Islet of Langerhans (tissue), 1 donor: ENCODE results near the gene FCHO1.

Experiments used
- FAIRE-seq: peaks from one replicate; lab custom pipeline; 2011; peaks lifted over from hg19 to GRCh38; lab: Jason Lieb, UNC

The FCHO1 gene

DNA sequence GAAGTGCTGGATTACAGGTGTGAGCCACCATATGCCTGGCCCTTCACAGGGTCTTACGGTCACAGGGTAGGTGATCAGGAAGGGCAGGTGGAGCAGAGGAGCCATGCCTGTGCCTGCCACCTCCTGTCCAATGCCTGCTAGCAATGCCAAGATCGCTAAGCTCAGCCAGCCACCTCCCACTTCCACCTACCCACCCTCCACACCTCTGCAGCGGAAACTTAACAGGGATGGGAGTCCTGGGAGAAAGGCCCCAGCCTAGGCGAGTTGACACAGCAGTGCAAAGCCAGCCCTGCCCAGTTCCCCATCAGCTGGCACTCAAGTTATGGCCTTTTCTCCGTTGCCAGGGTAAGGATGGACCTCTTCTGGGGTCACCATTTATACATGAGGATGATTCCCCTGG, 15.9 kb upstream of the FCHO1 start:
- FAIRE-seq, result no peak

DNA sequence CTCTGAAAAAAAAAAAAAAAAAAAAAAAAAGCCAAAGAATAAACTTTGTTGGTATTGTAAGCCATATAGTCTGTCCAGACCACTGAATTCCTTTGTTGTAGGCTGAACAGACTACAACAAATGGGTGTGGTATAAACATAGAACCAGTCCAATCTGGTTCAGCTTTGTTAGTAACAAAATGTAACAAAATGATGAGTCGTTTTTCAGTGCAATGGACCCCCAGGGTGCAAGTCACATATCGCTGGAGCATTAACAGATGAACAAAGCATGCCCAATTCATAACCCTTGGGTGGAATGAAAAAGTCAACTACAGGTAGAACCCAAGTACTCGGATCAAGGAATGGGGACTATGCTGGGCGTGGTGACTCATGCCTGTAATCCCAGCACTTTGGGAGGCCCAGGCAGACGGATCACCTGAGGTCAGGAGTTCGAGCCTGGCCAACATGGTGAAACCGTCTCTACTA, 13.6 kb upstream of the FCHO1 start:
- no peak for FAIRE-seq

DNA sequence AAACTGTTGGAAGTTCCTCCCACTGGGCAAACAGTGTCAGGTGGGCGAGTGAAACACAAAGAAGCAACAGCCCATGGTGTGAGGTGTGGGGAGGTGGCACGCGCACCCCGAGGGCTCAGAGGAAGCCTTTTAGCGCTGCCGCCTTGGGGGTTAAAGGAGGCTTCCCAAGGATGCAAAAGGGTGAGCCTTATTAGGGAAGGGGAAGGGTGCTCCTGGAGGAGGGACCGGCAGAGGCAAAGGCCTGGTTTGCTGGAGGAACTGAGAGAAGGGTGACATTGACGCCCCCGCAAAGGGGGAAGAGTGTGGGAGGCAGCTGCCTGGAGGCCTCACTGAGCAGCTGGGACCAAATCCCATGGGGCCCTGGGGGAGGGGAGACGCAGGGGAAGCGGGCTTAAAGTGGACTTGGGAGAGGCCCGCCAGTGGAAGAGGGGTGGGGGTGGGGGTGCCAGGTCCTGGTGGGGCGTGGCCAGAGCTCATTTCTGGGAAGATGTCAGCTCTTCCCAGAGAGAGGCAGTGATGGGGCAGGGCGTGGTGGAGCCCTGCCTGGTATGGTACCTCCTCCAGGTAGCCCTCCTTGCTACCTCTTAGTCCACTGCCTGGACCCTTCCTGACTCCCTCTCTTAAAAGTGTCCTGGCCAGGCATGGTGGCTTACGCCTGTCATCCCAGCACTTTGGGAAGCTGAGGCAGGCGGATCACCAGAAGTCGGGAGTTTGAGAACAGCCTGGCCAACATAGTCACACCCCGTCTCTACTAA, 12.0 kb upstream of the FCHO1 start:
- no peak for FAIRE-seq

DNA sequence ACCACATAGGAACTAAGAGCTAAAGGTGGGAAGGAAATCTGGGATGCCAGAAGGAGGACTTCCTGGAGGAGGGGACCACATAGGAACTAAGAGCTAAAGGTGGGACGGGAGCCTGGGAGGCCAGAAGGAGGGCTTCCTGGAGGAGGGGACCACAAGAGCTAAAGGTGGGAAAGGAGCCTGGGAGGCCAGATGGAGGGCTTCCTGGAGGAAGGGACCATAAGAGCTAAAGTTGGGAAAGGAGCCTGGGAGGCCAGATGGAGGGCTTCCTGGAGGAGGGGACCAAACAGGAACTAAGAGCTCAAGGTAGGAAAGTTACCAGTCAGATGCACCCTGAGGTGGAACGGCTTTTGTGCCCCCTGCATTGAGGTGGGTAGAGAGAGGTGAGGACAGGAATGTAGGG, 9.8 kb upstream of the FCHO1 start:
- FAIRE-seq, result no peak

DNA sequence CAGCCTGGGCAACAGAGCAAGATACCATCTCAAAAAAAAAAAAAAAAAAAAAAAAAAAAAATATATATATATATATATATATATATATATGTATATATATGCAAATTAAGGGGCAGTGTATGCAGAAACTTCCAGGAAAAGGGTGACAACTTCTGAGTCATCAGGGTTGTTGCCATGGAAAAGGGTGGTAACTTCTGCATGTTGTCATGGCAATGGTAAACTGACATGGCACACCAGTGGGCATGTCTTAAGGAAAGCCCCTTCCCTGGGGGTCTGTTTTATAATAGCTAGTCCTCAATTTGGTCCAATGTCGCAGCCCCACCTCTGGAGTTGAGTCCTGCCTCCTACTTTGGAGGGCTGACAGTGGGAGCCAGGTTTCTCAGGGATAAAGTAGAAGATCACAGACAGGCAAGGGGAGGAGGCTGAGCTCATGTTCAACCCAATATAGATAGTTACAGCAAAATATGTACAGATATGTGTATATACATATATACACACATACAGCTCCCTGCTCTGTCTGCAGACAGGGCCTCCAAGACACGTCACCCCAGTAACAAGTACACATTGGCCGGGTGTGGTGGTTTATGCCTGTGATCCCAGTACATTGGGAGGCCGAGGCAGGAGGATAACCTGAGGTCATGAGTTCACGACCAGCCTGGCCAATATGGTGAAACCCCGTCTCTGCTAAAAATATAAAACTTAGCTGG, 7.2 kb upstream of the FCHO1 start:
- no peak for FAIRE-seq

DNA sequence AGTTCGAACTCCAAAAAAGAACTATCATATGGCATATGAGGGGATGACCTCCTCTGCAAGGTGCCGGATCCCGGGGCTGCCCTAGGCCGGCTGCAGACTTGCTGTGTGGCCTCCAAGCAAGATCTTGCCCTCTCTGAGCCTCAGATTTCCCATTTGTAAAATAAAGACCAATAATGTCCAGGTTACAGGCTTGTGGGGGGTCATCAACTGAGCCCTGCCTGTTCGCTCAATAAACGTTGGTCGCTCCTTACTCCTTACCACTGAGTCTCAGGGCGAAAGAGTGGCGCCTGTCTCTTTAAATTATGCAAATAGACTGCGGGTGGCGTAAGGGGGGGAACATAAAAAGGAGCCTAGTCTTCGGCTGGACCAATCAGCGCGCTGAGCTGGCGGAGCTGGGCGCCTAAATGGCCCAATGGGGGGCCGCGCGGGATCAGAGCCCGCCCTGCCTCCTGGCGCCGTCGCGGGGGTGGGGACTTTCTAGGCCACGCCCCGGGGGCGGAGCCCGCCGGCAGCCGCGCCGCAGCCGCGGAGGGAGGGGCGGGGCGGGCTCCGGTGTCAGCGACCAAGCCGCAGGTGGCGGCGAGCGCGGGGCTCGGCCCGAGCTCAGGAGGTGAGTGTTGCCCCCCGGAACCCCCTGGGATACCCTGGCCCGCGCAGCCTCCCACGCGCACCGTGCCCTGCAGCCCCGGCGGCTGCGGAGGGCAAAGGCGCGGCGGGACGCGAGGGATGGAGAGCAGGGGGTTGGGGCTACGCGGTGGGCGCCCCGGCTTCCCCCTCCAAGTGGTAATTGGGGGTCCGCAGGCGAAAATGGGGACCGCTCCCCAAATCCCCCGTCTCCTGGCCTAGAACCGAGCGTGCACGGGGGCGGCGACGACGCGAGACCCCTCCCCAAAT, 3.8 kb upstream of the FCHO1 start:
- no peak for FAIRE-seq

DNA sequence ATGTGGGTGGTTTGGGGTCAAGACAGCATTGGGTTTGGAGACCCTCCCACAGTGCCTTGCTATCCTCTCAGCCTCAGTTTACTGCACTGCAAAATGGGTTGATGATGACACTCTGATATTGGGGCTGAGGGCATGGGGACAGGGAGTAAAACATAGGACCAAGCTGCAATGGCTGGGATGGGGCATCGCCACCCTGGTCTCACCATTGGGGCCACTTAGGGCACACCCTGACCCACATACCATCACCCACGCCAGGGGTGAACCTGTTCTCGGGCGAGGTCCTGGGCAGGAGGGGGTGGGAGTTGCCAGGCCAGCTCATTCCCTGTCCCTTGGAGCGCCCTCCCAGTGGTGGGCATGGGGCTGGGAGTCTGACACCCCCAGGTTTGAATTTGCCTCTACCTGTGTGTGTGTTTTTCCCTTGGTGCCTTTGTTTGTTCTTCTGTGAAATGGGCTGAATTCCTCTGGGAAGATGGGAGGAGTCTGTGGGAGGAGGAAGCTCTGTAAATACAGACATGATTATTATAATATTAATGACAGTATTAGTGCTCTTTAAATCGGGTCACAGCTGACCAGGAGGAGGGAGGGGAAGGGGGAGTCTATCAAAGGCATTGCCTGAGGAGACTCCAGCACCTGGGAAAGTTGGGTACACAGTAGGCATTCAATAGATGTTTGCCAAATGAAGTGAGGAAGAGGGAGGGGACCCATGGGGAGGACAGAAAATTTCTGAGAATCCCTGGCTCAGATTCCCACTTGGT, 2.2 kb upstream of the FCHO1 start:
- FAIRE-seq, result no peak

DNA sequence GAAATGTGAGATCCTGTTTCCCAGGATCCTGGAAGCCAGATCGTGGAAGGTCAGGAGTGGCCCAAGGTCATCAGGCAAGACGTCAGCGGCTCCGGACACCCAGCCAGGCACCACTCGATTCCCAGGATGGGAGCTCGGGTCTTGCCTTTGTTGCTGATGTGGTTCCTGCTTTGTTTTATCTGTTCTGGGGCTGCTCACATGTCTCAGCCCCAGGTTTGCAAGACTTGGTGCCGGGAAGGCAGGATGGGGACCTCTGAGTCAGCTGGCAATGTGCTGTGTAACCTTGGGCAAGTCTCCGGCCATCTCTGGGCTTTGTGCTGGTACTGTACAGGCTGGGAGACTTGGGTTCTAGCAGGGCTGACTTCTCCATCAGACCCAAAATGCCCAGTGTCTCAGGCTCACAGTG, 1.4 kb upstream of the FCHO1 start:
- no peak for FAIRE-seq

DNA sequence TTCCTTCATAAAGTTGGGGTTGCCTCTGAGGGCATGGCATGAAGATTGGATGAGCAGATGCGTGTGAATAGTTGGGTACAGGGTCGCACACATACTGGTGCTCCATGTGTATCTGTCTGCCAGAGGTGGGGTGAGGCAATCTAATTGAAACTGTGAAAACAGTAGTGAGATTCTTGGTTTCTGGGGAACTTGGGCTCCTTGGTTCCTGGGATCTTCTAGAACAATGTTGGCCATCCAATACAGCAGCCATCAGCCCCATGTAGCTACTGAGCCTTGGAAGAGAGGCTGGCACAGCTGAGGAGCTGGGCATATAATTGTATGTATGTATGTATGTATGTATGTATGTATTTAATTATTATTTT, 616 bp downstream of the FCHO1 start:
- FAIRE-seq, result no peak

DNA sequence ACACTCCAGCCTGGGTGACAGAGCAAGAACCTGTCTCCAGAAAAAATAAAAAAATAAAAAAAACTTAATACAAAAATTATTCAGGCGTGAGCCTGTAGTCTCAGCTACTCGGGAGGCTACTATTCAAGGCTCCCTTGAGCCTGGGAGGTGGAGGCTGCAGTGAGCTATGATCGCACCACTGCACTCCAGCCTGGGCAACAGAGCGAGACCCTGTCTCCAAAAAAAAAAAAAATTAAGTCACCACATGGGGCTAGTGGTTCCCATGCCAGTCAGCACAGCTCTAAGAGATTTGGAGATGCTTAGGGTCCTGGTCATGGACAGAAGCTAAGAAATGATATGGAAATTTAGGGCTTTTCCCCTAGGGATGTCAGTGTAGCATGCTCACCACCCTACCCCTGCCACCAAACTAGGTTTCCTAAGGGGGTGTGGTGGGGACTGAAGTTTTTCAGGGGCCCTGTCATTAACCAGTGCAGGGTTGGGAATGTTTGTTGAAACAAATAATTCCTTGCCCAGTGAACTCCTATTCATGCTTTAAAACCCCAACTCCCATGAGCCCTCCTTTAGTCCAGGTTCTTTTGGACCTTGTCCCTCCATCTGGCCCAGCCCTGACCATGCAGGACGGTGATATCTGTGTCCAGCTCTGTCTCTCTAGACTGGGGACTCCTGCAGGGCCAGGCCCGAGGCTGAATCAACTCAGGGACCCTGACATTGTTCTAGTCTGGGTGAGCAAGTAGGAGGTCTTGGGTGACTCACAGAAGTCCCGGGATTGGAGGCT, 1.8 kb downstream of the FCHO1 start:
- FAIRE-seq, result no peak

DNA sequence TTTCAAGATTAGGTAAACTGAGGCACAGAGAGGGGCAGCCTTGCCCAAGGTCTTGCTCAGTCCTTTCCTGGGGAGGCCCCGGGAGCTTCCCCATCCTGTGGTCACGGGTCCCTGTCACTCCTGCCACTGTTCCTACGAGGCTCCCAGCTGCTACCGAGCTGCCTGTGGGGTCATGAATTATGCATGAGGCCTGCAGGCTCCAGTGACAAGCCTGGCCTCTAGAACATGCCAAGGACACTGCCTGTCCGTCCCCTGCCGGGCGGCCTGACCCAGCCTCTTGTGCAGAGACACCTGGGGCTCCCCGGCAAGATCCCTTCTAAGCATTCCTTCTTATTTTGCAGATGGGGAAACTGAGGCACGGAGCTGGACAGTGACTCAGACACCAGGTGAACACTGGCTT, 2.7 kb downstream of the FCHO1 start:
- no peak for FAIRE-seq

DNA sequence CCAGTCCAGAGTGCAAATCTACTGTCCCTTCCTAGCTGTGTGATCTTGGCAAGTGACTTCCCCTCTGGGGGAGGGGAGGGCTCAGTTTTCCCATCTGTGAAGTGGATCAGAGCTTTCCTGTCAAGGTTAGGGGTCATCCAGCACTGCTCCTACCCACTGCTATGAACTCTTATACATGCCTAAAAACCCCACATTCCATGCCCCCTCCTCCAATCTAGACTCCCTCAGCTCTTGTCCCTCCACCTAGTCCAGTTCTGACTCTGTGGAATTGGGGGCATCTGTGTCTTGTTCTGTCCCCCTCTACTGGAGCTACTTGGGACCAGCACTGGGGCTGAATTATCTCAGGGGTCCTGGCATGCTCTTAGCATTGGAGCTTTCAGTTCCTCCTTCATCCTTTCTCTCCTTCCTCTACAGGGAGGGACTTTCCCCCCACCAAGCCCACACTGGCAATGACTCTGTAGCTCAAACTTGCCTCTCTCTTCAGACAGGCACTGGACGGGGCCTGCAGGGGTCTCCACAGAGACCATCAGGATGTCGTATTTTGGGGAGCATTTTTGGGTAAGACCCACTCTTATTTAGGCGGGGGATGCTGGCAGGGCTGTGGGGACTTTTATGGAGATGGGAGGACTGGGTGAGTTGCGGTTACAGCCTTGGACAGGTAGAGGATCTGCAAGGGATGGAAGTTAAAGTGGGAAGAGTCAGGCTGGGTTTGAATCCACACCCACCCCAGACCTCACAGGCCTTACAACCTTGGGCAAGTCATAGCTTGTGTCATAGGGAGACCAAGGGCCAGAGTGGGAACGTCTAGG, 3.6 kb downstream of the FCHO1 start:
- no peak for FAIRE-seq

DNA sequence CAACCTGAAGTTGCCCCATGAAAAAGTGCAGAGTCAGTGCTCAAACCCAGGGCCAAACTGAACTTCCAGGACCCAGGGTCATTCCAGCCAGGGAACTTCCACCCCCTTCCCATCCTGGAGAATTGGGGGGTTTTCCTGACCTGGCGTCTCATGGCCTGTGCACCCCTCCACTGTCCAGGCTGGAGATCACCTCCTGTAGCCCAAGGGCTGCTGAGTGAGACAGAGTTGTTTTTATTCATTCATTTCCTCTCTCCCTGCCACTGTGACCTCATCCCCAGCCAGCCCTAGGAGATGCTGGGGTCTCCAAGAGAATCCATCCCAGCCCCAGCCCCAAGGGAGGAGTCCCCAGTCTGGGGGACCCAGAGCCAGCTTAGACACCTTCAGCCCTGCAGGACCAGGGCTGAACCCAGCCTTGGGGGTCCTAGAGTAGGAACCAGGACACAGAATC, 4.2 kb downstream of the FCHO1 start:
- no peak for FAIRE-seq

DNA sequence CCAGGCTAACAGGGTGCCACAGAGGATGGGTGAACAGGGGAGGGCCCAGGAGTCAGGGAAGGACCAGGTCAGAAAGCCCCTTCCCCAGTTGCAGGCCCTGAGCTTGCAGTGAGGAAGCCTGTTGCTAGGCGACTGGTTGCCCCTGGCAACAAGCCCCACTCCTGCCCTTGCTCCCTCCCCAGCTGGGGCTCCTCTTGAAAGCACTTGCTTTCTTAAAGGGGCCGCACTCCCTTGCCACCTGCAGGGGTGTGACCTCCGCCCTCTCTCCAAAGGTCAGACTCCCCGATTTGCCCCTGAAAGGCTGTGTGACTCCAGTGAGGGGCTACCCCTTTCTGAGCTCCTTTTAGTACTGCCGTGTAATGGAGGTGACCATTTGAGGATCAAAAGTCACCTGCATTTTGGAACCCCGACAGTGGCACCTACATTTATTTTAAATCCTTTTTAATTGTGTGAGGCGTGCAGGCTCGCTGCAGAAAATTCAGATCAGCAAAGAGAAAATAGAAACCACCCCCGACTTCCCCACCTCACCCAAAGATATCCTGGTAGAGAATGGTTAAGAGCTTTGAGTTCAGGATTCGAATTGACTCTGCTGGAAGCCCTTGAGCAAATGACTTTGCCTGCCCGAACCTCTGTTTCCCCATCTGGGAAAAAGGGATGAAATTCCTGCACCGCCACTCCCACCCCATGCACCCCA, 4.8 kb downstream of the FCHO1 start:
- FAIRE-seq, result no peak

DNA sequence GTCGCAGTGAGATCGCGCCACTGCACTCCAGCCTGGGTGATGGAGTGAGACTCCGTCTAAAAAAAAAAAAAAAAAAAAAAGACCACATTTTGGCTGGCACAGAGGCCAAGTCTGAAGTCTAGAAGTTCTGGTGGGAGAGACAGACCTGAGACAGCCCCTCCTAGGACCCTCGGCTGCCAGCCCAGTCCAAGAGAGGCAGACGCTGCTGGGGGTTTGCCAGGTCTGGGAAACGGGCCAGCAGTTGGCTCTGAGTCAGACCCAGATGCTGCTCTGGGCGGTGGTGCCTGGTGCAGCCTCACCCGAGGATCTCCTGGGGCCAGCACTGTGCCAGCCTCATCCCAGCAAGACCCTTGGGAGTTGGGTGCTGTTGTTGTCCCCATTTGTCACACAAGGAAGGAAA, 5.8 kb downstream of the FCHO1 start:
- FAIRE-seq, result no peak

DNA sequence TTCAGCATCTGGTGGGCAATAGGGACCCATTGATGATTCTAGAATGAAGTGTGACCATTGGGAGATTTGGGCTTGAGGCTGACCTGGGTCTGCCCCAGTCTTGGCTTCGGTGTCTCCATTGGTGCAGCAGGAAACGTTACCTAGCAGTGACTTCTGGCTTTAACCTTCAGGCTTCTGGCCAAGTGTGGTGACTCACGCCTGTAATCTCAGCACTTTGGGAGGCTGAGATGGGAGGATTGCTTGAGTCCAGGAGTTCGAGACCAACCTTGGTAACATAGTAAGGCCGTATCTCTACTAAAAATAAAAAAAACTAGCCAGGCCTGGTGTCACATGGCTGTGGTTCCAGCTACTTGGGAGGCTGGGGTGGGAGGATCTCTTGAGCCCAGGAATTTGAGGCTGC, 7.2 kb downstream of the FCHO1 start:
- FAIRE-seq, result no peak

DNA sequence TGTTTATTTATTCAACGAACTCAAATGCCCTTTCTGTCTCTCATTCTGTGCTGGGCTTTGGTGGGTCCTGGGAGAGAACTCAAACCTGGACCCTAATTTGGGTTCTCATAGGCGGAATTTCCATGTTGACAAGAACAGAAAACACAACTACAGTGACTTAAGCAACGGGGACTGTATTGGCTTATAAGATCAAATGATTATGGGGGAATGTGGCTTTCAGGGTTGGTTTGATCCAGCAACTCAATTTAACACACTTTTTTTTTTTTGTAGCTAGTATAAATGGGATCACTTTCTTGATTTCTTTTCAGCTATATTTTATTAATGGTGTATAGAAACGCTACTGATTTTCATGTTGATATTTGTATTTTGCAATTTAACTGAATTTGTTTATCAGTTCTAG, 9.9 kb downstream of the FCHO1 start:
- no peak for FAIRE-seq

DNA sequence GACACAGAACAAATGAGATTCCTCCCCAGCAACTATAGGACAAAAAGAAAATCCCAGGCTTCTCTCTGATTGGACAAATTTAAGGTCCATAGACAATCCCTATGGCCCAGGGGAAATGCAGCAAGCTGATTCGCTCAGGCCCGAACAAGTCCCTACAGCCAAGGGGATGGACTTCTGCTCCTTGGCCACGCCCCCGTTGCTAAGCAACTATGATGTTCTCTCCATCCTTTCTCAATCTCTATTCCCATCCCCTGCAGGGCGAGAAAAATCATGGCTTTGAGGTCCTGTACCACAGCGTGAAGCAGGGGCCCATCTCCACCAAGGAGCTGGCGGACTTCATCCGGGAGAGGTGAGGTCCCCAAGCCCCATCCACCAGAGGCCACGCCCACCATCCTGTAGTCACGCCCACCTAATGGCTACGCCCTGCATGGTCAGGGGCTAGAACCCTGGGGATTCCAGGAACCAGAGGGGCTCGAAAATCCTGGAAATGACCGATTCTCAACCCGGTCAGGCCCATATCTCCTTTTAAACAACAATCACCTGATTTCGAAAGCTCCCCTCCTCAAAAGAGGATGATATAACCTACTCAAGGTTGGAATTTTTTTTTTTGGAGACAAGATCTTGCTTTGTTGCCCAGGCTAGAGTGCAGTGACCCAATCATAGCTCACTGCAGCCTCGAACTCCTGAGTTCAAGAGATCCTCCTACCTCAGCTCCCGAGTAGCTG, 11.4 kb downstream of the FCHO1 start:
- FAIRE-seq, result no peak

DNA sequence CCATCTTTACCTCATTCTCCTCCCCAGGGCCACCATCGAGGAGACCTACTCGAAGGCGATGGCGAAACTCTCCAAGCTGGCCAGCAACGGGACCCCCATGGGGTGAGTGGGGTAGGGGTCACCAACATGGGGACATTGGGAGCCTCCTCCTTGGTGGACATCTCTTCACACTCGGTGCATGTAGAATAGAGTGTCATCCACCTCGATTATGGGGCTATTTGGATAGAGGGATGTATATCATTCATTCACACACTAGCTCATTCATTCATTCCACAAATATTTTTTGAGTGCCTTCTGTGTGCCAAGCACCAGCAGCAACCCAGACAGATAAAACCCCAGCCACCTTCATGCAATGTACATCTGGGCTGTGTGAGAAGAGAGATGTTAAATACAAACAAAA, 13.1 kb downstream of the FCHO1 start:
- no peak for FAIRE-seq
